H9 (cell line): ENCODE data around the gene ANGPTL1. TPM values are rescaled to one million over a fixed set of nuclear protein-coding genes. Genes with fewer than 3 reads are reported as not detected.

ENCODE experiments used
- DNase-seq: peaks from one replicate; pipeline ENCODE4 v3.0.0-alpha.2; 2017
- H2AFZ ChIP-seq: one replicate; pipeline ENCODE4 v1.6.1; 2013; ENCODE audit warnings: mild to moderate bottlenecking, low read length, control low read depth, moderate library complexity
- H2AK5ac ChIP-seq: 2 replicates; pipeline ENCODE4 v1.6.1; 2013; ENCODE audit warnings: low read length, control low read depth, mixed read lengths; ENCODE audit not compliant: insufficient read length
- H2BK120ac ChIP-seq: one replicate; pipeline ENCODE4 v1.6.1; 2013; ENCODE audit warnings: low read depth, mild to moderate bottlenecking, low read length, control low read depth, inconsistent platforms; ENCODE audit not compliant: poor library complexity, severe bottlenecking
- H2BK12ac ChIP-seq: 2 replicates; pipeline ENCODE4 v1.6.1; 2013; ENCODE audit warnings: low read length, control low read depth, mixed read lengths, low read depth; ENCODE audit not compliant: insufficient read length
- H2BK15ac ChIP-seq: 2 replicates; pipeline ENCODE4 v1.6.1; 2013; ENCODE audit warnings: low read depth, low read length, control low read depth
- H2BK20ac ChIP-seq: one replicate; pipeline ENCODE4 v1.6.1; 2013; ENCODE audit warnings: low read depth, mild to moderate bottlenecking, low read length, control low read depth, inconsistent platforms; ENCODE audit not compliant: poor library complexity, severe bottlenecking
- H2BK5ac ChIP-seq: 2 replicates; pipeline ENCODE4 v1.6.1; 2013; ENCODE audit warnings: low read length, control low read depth, mixed read lengths; ENCODE audit not compliant: insufficient read length
- H3K14ac ChIP-seq: 2 replicates; pipeline ENCODE4 v1.6.1; 2013; ENCODE audit warnings: low read length, control low read depth; ENCODE audit not compliant: insufficient read depth
- H3K18ac ChIP-seq: 2 replicates; pipeline ENCODE4 v1.6.1; 2013; ENCODE audit warnings: low read depth, mild to moderate bottlenecking, mixed read lengths, low read length, control low read depth; ENCODE audit not compliant: insufficient read length
- H3K23ac ChIP-seq: 2 replicates; pipeline ENCODE4 v1.6.1; 2013; ENCODE audit warnings: low read length, control low read depth, mixed read lengths, low read depth; ENCODE audit not compliant: insufficient read length
- H3K23me2 ChIP-seq: 2 replicates; pipeline ENCODE4 v1.6.1; 2013; ENCODE audit warnings: low read depth, mild to moderate bottlenecking, mixed read lengths, low read length, control low read depth; ENCODE audit not compliant: insufficient read length, poor library complexity, severe bottlenecking
- H3K27ac ChIP-seq: 2 replicates; pipeline ENCODE4 v1.5.1; 2013; ENCODE audit warnings: low read length, control low read depth, mixed read lengths, low read depth; ENCODE audit not compliant: insufficient read length
- H3K27me3 ChIP-seq: 2 replicates; pipeline ENCODE4 v1.6.1; 2013; ENCODE audit warnings: low read length, control low read depth, inconsistent platforms; ENCODE audit not compliant: insufficient read depth
- H3K4ac ChIP-seq: 2 replicates; pipeline ENCODE4 v1.6.1; 2013; ENCODE audit warnings: low read depth, mild to moderate bottlenecking, control low read depth, inconsistent platforms, low read length, moderate library complexity
- H3K4me1 ChIP-seq: 2 replicates; pipeline ENCODE4 v1.6.1; 2013; ENCODE audit warnings: low read length, control low read depth, inconsistent platforms; ENCODE audit not compliant: insufficient read depth
- H3K4me2 ChIP-seq: 2 replicates; pipeline ENCODE4 v1.6.1; 2013; ENCODE audit warnings: low read length, control low read depth, mixed read lengths; ENCODE audit not compliant: insufficient read length, insufficient read depth
- H3K56ac ChIP-seq: 2 replicates; pipeline ENCODE4 v1.6.1; 2013; ENCODE audit warnings: low read depth, mild to moderate bottlenecking, mixed read lengths, low read length, control low read depth; ENCODE audit not compliant: insufficient read length
- H3K79me1 ChIP-seq: 2 replicates; pipeline ENCODE4 v1.6.1; 2013; ENCODE audit warnings: low read depth, mild to moderate bottlenecking, moderate library complexity, low read length, control low read depth, inconsistent platforms; ENCODE audit not compliant: insufficient read depth, poor library complexity, severe bottlenecking
- H3K79me2 ChIP-seq: 2 replicates; pipeline ENCODE4 v1.6.1; 2013; ENCODE audit warnings: low read length, control low read depth, inconsistent platforms; ENCODE audit not compliant: insufficient read depth
- H3K9ac ChIP-seq: 2 replicates; pipeline ENCODE4 v1.6.1; 2013; ENCODE audit warnings: low read length, control low read depth, mixed read lengths; ENCODE audit not compliant: insufficient read length; ENCODE audit errors: extremely low read depth
- H3K9me3 ChIP-seq: one replicate; pipeline ENCODE4 v1.6.1; 2013; ENCODE audit warnings: low read depth, low read length, inconsistent platforms; ENCODE audit not compliant: control insufficient read depth
- H3T11ph ChIP-seq: one replicate; pipeline ENCODE4 v1.6.1; 2013; ENCODE audit warnings: mild to moderate bottlenecking, low read length, control low read depth, inconsistent platforms
- H4K20me1 ChIP-seq: one replicate; pipeline ENCODE4 v1.6.1; 2013; ENCODE audit not compliant: control insufficient read depth, insufficient read length, insufficient read depth
- H4K5ac ChIP-seq: 2 replicates; pipeline ENCODE4 v1.6.1; 2013; ENCODE audit warnings: low read depth, mild to moderate bottlenecking, mixed read lengths, low read length, control low read depth; ENCODE audit not compliant: insufficient read length
- H4K8ac ChIP-seq: replicated peaks from 2 replicates; pipeline ENCODE4 v1.6.1; 2013; ENCODE audit warnings: low read length, control low read depth, mixed read lengths, low read depth; ENCODE audit not compliant: insufficient read length
- H4K91ac ChIP-seq: 2 replicates; pipeline ENCODE4 v1.6.1; 2013; ENCODE audit warnings: low read depth, mild to moderate bottlenecking, moderate library complexity, mixed read lengths, low read length, control low read depth; ENCODE audit not compliant: insufficient read length
- H3K27ac Mint-ChIP-seq, 3 experiments: 2 replicates in 2 of 3; 3 replicates in 1 of 3; pipeline ENCODE4 v1.8.0; 2020 to 2021; ENCODE audit warnings: mixed read lengths in 3 of 3, mild to moderate bottlenecking in 1 of 3, moderate library complexity in 1 of 3
- H3K27me3 Mint-ChIP-seq: 2 replicates; pipeline ENCODE4 v1.8.0; 2021; ENCODE audit warnings: low read depth, mild to moderate bottlenecking, moderate library complexity, mixed read lengths
- H3K36me3 Mint-ChIP-seq, 3 experiments: 2 replicates in 2 of 3; 3 replicates in 1 of 3; pipeline ENCODE4 v1.8.0; 2020 to 2021; ENCODE audit warnings: low read depth in 3 of 3, mixed read lengths in 3 of 3; ENCODE audit not compliant: insufficient read depth in 1 of 3
- H3K4me1 Mint-ChIP-seq, 2 experiments: 2 replicates each; pipeline ENCODE4 v1.8.0; 2020; ENCODE audit warnings: mixed read lengths in 2 of 2
- H3K4me3 Mint-ChIP-seq, 2 experiments: 2 replicates in 1 of 2; 3 replicates in 1 of 2; pipeline ENCODE4 v1.8.0; 2020 to 2021; ENCODE audit warnings: mild to moderate bottlenecking in 2 of 2, mixed read lengths in 2 of 2, moderate library complexity in 1 of 2
- H3K9me3 Mint-ChIP-seq, 2 experiments: 2 replicates in 1 of 2; 3 replicates in 1 of 2; pipeline ENCODE4 v1.8.0; 2020; ENCODE audit warnings: mild to moderate bottlenecking in 2 of 2, mixed read lengths in 2 of 2, moderate library complexity in 1 of 2
- total RNA-seq: library from RNA; stranded (reverse); gene quantifications from 2 replicates; pipeline ENCODE4 v1.2.1, GENCODE V29; 2021
- TF ChIP-seq, protein P1 (sequence below): fragments of 200-600 bp; sonication (generic); conservative IDR thresholded peaks from 3 replicates; pipeline ENCODE4 v1.8.0; 2021; ENCODE audit warnings: antibody characterized with exemption, mild to moderate bottlenecking

The ANGPTL1 gene
- total RNA-seq, 1 experiment from 2014 or later, result not detected

DNA sequence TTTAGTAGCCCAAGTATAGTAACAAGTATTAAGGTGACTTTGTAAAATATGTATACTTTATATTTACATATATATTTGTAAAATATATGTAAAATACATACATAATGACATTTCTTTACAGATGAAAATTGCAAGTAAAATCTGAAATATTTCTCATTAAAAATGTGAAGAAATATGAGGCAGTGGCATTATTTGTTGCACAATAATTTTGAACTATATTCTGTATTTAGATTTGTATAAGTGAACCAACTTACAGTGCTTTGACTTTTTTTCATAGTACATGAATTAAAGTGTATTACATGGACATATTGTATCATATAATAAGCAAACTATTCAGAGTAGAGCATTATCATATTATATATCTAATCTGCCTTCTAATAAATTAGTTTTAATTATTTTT, 60.3 kb downstream of the ANGPTL1 start:
- DNase-seq, result no peak
- Histone ChIP-seq H2BK5ac (no peak overlapping the region), H2AFZ (no peak overlapping the region), H3K9ac (no peak overlapping the region), H4K5ac (no peak overlapping the region), H4K20me1 (no peaks in the 10 kb centered on the region), H2BK20ac (no peak overlapping the region), H3K79me2 (no peaks in the 10 kb centered on the region), H3K18ac (no peak overlapping the region), H3T11ph (no peak overlapping the region), H4K91ac (no peak overlapping the region), H2BK120ac (no peak overlapping the region), H3K9me3 (no peaks in the 10 kb centered on the region), H2AK5ac (no peak overlapping the region), H3K14ac (no peak overlapping the region), H3K4me2 (no peak overlapping the region), H4K8ac (no peak overlapping the region), H3K27me3 (no peaks in the 10 kb centered on the region), H2BK15ac (no peak overlapping the region), H3K23me2 (no peaks in the 10 kb centered on the region), H3K56ac (no peak overlapping the region), H3K23ac (no peak overlapping the region), H3K79me1 (no peaks in the 10 kb centered on the region), H3K27ac (no peak overlapping the region), H3K4me1 (no peaks in the 10 kb centered on the region), H2BK12ac (no peak overlapping the region), H3K4ac (no peak overlapping the region)
- no peak overlapping the region for H3K27ac Mint-ChIP-seq
- H3K36me3 Mint-ChIP-seq, result peaks cover 4 to 26% (median 15%) of the 10 kb centered on the region in 3 experiments; a peak in 6 of 7 replicates
- peaks cover 2 to 5% of the 10 kb centered on the region in 2 experiments; a peak in 3 of 4 replicates for H3K4me1 Mint-ChIP-seq
- no peaks in the 10 kb centered on the region for H3K9me3 Mint-ChIP-seq
- H3K27me3 Mint-ChIP-seq, result no peaks in the 10 kb centered on the region
- TF ChIP-seq, protein P1, sequence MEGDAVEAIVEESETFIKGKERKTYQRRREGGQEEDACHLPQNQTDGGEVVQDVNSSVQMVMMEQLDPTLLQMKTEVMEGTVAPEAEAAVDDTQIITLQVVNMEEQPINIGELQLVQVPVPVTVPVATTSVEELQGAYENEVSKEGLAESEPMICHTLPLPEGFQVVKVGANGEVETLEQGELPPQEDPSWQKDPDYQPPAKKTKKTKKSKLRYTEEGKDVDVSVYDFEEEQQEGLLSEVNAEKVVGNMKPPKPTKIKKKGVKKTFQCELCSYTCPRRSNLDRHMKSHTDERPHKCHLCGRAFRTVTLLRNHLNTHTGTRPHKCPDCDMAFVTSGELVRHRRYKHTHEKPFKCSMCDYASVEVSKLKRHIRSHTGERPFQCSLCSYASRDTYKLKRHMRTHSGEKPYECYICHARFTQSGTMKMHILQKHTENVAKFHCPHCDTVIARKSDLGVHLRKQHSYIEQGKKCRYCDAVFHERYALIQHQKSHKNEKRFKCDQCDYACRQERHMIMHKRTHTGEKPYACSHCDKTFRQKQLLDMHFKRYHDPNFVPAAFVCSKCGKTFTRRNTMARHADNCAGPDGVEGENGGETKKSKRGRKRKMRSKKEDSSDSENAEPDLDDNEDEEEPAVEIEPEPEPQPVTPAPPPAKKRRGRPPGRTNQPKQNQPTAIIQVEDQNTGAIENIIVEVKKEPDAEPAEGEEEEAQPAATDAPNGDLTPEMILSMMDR, result no peak
- H3K4me3 Mint-ChIP-seq, result no peak overlapping the region
